IPS-18c (cell line): ENCODE data around the gene BAAT.

Experiments used
- H3K4me3 ChIP-seq: 2 replicates; pipeline ENCODE4 v1.7.0; 2013; ENCODE audit warnings: low read depth, mild to moderate bottlenecking, low read length, moderate library complexity; ENCODE audit not compliant: insufficient read depth
- H3K9me3 ChIP-seq: one replicate; pipeline ENCODE4 v1.6.1; 2013; ENCODE audit warnings: mild to moderate bottlenecking, low read length, moderate library complexity; ENCODE audit not compliant: control insufficient read depth, insufficient read depth

The BAAT gene

DNA sequence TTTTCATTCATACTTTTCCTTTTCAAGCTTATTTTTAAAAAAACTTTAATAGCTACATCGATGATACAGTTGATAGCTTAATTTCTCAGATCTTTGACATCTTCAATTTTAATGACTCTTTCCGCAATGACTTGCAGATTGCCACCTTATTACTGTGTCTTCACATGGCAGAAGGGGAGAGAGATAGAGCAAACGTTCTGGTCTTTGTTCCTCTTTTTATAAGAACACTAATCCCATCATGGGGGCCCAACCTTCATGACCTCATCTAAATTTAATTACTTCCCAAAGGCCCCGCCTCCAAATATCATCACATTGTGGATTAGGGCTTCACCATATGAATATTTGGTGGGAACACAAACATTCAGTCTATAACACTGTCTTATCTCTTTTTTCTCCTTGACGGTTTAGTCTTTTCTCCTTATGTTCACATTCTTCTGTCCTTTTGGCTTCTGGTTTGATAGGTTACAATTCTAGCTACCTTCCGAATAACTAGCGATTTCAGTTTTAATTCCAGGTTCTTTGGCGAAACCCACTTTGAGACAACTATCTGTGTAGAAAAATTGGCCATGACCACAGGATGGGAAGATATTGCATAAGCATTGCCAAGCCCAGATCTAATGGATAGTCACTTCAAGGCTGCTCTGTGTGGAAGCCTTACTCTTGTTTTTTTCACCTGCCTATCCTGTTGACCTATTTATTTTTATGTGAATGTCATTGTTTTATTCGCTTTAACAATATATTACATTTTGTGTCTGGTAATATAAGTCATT is 18.9 kb upstream of the BAAT start:
- Histone ChIP-seq H3K9me3 (peaks cover 9% of the 10 kb centered on the region), H3K4me3 (no peak overlapping the region)

- H3K4me3 ChIP-seq, result no peak overlapping the region
- no peaks in the 10 kb centered on the region for H3K9me3 ChIP-seq
These were observed 15.3 kb upstream of the BAAT start for GRCh38 chr9:101400120-101400519.

- H3K9me3 ChIP-seq, result no peaks in the 10 kb centered on the region
- peak overlapping the region; percentile 77 for H3K4me3 ChIP-seq
These were observed 14.8 kb upstream of the BAAT start for GRCh38 chr9:101399643-101399970.

- Histone ChIP-seq H3K4me3 (peak overlapping the region; percentile 77), H3K9me3 (no peaks in the 10 kb centered on the region)
These were observed 14.3 kb upstream of the BAAT start for GRCh38 chr9:101398930-101399642.

DNA sequence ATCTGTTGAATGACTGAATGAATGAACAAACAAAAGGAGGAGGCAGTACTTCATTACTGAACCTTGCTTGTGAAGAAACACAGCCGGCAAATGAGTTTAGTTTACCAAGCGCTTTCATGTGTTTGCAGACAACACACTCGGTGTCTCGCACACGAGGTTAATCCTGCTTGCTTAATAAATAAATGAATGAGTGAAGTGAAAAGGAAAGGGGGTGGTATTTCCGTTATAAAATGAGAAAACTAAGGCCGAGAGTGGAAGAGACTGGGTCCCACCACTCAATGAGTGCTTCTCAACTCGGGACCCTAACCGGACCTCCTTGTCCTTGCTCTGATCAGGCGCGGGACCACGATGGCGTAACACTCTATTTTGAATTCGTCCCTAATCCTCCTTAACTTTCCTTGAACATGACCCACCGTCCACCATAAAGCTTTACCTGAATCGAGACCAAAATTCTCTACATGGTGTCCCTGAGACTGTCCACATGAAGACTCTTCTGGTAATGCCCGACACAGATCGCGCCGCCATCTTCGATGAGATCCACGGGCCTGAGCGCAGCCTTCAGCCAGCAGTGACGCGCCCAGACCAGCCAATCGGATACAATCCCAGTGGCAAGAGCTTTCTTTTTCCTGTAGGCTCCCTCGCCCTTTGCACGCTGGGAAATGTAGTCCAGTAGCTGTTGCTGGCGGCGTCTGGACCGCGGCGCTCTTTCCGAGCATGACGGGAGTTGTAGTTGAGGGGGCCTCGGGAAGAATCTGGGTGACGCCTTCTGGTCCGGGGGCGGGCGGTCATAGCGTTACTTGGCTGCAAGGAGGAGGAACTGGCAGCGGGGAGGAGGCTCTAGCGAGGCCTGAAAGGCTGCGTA is 13.5 kb upstream of the BAAT start, which contains the start of the genes MRPL50 and ZNF189:
Gene MRPL50 (minus strand): TSS at position 551 of the 862 bp plus-strand sequence. CDS start 26 bp downstream, at position 525.
Gene ZNF189 (plus strand): TSS at position 784 of the 862 bp plus-strand sequence. CDS start 306 bp downstream, outside the sequence.
- no peaks in the 10 kb centered on the region for H3K9me3 ChIP-seq
- peak within 1 kb of the TSS; percentile 77 for H3K4me3 ChIP-seq

DNA sequence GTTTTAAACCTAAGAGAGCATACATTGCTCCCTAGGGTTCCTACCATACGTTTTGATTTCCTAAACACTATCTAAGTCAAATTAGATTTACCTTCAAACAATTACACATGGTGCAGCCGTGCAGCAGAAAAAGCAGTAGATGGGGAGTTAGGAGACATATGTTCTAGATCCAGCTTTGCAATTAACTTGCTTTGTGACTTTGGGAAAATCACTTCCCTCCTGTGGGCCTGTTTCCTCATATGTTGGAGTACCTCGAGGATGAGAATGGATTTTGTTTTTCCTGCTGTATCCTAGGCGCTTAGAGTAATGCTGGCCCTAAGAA is 12.9 kb upstream of the BAAT start:
- H3K9me3 ChIP-seq, result no peaks in the 10 kb centered on the region

GRCh38 chr9:101394687-101395086 is 9.9 kb upstream of the BAAT start:
- Histone ChIP-seq H3K4me3 (no peak overlapping the region), H3K9me3 (no peaks in the 10 kb centered on the region)

More for the DNA sequence above, 12.9 kb upstream of the BAAT start:
- peak overlapping the region; percentile 61 for H3K4me3 ChIP-seq

- H3K9me3 ChIP-seq, result no peaks in the 10 kb centered on the region
- no peak overlapping the region for H3K4me3 ChIP-seq
These were observed 8.3 kb upstream of the BAAT start for GRCh38 chr9:101393135-101393534.

DNA sequence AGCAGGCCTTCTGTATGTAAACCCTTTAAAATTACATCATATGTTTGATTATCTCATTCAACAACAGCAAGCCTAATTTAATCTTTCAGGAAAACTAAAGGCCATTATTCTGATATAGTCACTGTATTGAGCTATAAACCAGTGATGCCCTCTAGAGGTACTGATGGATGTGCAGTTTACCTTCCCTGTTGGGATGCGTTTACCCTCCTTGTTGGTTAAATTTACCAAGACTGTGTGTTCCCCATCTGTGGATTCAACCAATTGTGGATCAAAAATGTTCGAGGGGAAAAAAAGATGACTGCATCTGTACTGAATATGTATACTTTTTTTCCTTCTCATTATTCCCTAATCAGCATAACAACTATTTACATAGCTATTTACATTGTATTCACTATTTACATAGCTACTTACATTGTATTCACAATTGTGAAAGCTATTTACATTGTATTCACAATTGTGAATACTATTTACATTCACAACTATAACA is 3.7 kb upstream of the BAAT start:
- Histone ChIP-seq H3K9me3 (peaks cover 5% of the 10 kb centered on the region), H3K4me3 (no peak overlapping the region)

DNA sequence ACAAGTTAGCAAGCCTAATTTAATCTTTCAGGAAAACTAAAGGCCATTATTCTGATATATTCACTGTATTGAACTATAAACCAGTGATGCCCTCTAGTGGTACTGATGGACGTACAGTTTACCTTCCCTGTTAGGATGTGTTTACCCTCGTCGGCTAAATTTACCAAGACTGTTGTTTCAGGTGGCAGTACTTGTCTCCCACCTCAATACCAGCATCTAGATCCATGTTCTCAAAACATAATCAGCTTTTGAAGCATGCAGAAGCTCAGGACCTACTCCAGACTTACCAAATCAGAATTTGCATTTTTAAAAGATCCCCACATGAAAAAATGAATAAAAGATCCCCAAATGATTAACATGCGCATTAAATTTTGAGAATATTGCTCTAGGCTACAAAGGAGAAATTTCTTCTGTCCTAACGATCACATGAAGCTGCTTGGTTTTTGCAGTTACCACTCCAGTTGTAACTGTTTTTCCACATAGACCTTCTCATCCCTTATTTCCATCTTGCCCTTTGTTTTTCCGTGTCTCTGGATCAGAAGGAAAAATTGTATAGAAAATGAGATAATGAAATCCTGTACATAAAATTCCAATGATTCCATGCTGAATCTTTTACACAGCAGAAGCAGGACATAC is 3.2 kb upstream of the BAAT start:
- no peak overlapping the region for H3K4me3 ChIP-seq
- peaks cover 5% of the 10 kb centered on the region for H3K9me3 ChIP-seq

GRCh38 chr9:101383361-101383760 is 1.4 kb downstream of the BAAT start:
- no peak overlapping the region for H3K4me3 ChIP-seq

DNA sequence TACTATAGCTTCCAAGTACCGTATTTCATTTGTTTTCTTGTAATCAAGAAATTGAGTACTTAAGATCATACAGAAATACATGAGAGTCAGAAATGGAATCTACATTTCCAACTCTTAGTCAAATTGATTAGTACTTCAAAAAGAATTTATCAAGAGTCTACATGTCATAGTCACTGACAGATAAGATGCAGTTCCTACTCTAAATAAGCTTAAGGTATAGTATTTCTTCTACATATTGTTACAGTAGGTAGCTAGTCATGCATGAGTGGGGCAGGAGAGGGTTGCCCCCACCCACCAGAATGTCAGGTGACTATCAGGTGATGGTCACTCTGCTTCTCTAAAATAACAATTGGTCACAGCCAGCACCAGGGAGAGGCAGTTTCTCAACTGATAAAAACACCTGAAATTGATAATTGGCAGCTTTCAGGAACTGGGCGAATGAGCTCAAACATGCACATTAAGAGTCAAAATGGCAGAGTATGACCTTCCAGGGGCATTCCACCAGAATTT is 2.9 kb downstream of the BAAT start:
- Histone ChIP-seq H3K4me3 (no peak overlapping the region), H3K9me3 (peaks cover 5% of the 10 kb centered on the region)

More at GRCh38 chr9:101383361-101383760, 1.4 kb downstream of the BAAT start:
- peaks cover 5% of the 10 kb centered on the region for H3K9me3 ChIP-seq

- Histone ChIP-seq H3K4me3 (no peak overlapping the region), H3K9me3 (peaks cover 5% of the 10 kb centered on the region)
These were observed 3.7 kb downstream of the BAAT start for GRCh38 chr9:101381118-101381517.

DNA sequence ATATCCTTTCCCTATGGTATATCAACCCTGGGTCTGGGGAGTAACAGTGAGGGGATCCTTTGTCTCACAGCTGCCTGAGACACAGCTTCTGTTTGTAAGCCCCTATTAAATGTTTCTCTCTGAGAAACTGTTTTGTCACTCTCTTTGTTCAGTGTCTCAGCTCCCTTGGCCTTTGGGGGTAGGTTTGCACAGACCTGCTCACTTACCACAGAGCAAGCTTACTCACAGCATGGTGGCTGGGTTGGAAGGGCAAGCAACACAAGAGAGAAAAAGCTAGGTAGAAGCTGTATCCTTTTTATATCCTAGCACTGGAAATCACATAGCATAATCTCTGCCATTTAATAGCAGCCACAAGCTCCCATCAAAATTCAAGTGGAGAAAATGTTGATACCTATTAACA is 4.5 kb downstream of the BAAT start:
- H3K4me3 ChIP-seq, result no peak overlapping the region
- peaks cover 5% of the 10 kb centered on the region for H3K9me3 ChIP-seq

GRCh38 chr9:101376111-101376848 is 8.5 kb downstream of the BAAT start:
- H3K9me3 ChIP-seq, result no peaks in the 10 kb centered on the region
- H3K4me3 ChIP-seq, result no peak overlapping the region

- H3K4me3 ChIP-seq, result no peak overlapping the region
- no peaks in the 10 kb centered on the region for H3K9me3 ChIP-seq
These were observed 9.3 kb downstream of the BAAT start for GRCh38 chr9:101375546-101375945.
